SK-N-SH (cell line): Measurements from ENCODE around the gene MALRD1.

ENCODE experiments used
- CTCF ChIP-seq: fragments of 200-600 bp; sonication (generic); IDR thresholded peaks from 2 replicates; pipeline ENCODE4 v1.6.1; 2017; ENCODE audit warnings: antibody characterized with exemption, mild to moderate bottlenecking, moderate library complexity
- ELF1 ChIP-seq: IDR thresholded peaks from 2 replicates; pipeline ENCODE4 v1.4.0; 2012
- EZH2phosphoT487 ChIP-seq: fragments of 200-600 bp; sonication (generic); IDR thresholded peaks from 2 replicates; pipeline ENCODE4 v1.6.1; 2017; ENCODE audit warnings: low read depth, mixed run types, mild to moderate bottlenecking, antibody characterized with exemption, moderate library complexity, borderline replicate concordance
- FOXM1 ChIP-seq: IDR thresholded peaks from 2 replicates; pipeline ENCODE4 v1.4.0; 2012; ENCODE audit warnings: low read depth, mild to moderate bottlenecking
- MEF2A ChIP-seq: IDR thresholded peaks from 2 replicates; pipeline ENCODE4 v1.4.0; 2012; ENCODE audit warnings: low read depth, borderline replicate concordance
- NFIC ChIP-seq: IDR thresholded peaks from 2 replicates; pipeline ENCODE4 v1.4.0; 2012; ENCODE audit warnings: borderline replicate concordance
- REST ChIP-seq: IDR thresholded peaks from 2 replicates; pipeline ENCODE4 v1.6.1; 2012; ENCODE audit warnings: mild to moderate bottlenecking, low read depth, low read length, moderate library complexity
- TAF1 ChIP-seq: IDR thresholded peaks from 2 replicates; pipeline ENCODE4 v1.6.1; 2012; ENCODE audit warnings: low read depth, mild to moderate bottlenecking, low read length, moderate library complexity, borderline replicate concordance
- TCF12 ChIP-seq: IDR thresholded peaks from 2 replicates; pipeline ENCODE4 v1.4.0; 2012

GRCh38 chr10:19663344-19663743 is 614.7 kb downstream of the MALRD1 start:
- TF ChIP-seq TCF12 (no peak), TAF1 (no peak), CTCF (no peak), FOXM1 (no peak), REST (no peak), ELF1 (no peak), MEF2A (no peak), EZH2phosphoT487 (no peak), NFIC (no peak)
